GM23248 (cell line): ENCODE measurements around the gene ARHGAP26.

Experiments
- EZH2 ChIP-seq: fragments of 200-600 bp; sonication (generic); IDR thresholded peaks from 2 replicates; pipeline ENCODE4 v1.6.1; 2018; ENCODE audit warnings: antibody characterized with exemption, mild to moderate bottlenecking; ENCODE audit not compliant: insufficient read depth, poor library complexity, severe bottlenecking
- EZH2phosphoT487 ChIP-seq: fragments of 200-600 bp; sonication (generic); IDR thresholded peaks from 2 replicates; pipeline ENCODE4 v1.6.1; 2018; ENCODE audit warnings: antibody characterized with exemption, moderate library complexity, mild to moderate bottlenecking, low read depth; ENCODE audit not compliant: insufficient read depth

DNA sequence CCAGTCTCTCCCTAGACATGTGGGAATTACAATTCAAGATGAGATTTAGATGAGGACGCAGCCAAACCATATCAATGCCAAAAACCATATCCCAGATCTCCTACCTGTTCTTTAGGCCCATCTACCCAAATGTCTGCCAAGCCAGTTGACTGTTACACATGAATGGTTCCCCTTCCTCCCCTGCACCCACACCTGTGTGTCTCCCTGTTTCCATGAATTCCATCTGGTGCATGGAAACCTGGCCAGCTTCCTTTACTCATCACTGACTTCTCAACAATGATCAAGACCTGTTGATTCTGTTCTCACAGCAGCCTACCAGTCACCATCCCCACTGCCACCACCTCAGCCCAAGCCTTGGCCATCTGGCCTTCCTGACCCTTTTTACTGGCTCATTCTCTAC, 410.6 kb downstream of the ARHGAP26 start:
- TF ChIP-seq EZH2phosphoT487 (no peak), EZH2 (no peak)
